MM.1S (cell line): ENCODE data around the gene GSN.

Source experiments
- CTCF ChIP-seq: fragments of 300-600 bp; sonication (generic); IDR thresholded peaks from 2 replicates; pipeline ENCODE4 v1.5.1; 2016; ENCODE audit warnings: antibody characterized with exemption, low read length, mixed read lengths
- EZH2 ChIP-seq: fragments of 300-600 bp; sonication (generic); optimal IDR thresholded peaks from 2 replicates; pipeline ENCODE3; 2017; ENCODE audit warnings: low read depth, mild to moderate bottlenecking, antibody characterized with exemption, low read length, mixed read lengths
- EZH2phosphoT487 ChIP-seq: fragments of 300-600 bp; sonication (generic); IDR thresholded peaks from 2 replicates; pipeline ENCODE4 v1.6.1; 2018; ENCODE audit warnings: antibody characterized with exemption, low read length

- TF ChIP-seq CTCF (no peak), EZH2 (no peak), EZH2phosphoT487 (no peak)
Observed at GRCh38 chr9:121348221-121348620, 80.3 kb downstream of the GSN start.
